Stimulated activated CD8-positive, alpha-beta memory T cell treated with anti-CD3 and anti-CD28 coated beads, Interleukin-7, amount 100 ng/mL, for 48 hours (primary cell): ENCODE results near the gene CACNA1E.

Experiments
- DNase-seq, 2 donors: peaks; one replicate each; pipeline ENCODE4 v3.0.0-alpha.2; 2020; ENCODE audit warnings: low read depth in 1 of 2; ENCODE audit errors: extremely low read depth in 1 of 2

The CACNA1E gene

GRCh38 chr1:181626279-181626938 lies 143.1 kb downstream of the CACNA1E start:
- DNase-seq = no peak

- DNase-seq = no peak
Observed at GRCh38 chr1:181630398-181630797, 147.1 kb downstream of the CACNA1E start.

- DNase-seq = no peak
Observed at GRCh38 chr1:181630838-181631237, 147.5 kb downstream of the CACNA1E start.

GRCh38 chr1:181632492-181632891 lies 149.2 kb downstream of the CACNA1E start:
- no peak for DNase-seq

GRCh38 chr1:181632960-181633359 lies 149.6 kb downstream of the CACNA1E start:
- no peak for DNase-seq

GRCh38 chr1:181635110-181635509 lies 151.8 kb downstream of the CACNA1E start:
- DNase-seq = no peak

GRCh38 chr1:181637998-181638397 lies 154.7 kb downstream of the CACNA1E start:
- DNase-seq = no peak

- DNase-seq = no peak
Observed at GRCh38 chr1:181640956-181641355, 157.6 kb downstream of the CACNA1E start.

GRCh38 chr1:181643631-181644030 lies 160.3 kb downstream of the CACNA1E start:
- DNase-seq = no peak

GRCh38 chr1:181645171-181645570 lies 161.9 kb downstream of the CACNA1E start:
- no peak for DNase-seq

- no peak for DNase-seq
Observed at GRCh38 chr1:181646710-181647109, 163.4 kb downstream of the CACNA1E start.

- no peak for DNase-seq
Observed at GRCh38 chr1:181647314-181648035, 164.2 kb downstream of the CACNA1E start.

- no peak for DNase-seq
Observed at GRCh38 chr1:181651276-181651675, 168.0 kb downstream of the CACNA1E start.

GRCh38 chr1:181655756-181656155 lies 172.4 kb downstream of the CACNA1E start:
- no peak for DNase-seq

- no peak for DNase-seq
Observed at GRCh38 chr1:181656491-181656890, 173.2 kb downstream of the CACNA1E start.

GRCh38 chr1:181658581-181658980 lies 175.3 kb downstream of the CACNA1E start:
- DNase-seq = no peak

- DNase-seq = no peak
Observed at GRCh38 chr1:181659321-181659957, 176.1 kb downstream of the CACNA1E start.

- no peak for DNase-seq
Observed at GRCh38 chr1:181660621-181661020, 177.3 kb downstream of the CACNA1E start.

- no peak for DNase-seq
Observed at GRCh38 chr1:181661569-181661968, 178.3 kb downstream of the CACNA1E start.

- DNase-seq = no peak
Observed at GRCh38 chr1:181662606-181663005, 179.3 kb downstream of the CACNA1E start.

GRCh38 chr1:181664543-181664942 lies 181.2 kb downstream of the CACNA1E start:
- no peak for DNase-seq

GRCh38 chr1:181669246-181669645 lies 185.9 kb downstream of the CACNA1E start:
- DNase-seq = no peak
